HG02870 (cell line): ENCODE results near the gene SLC26A1.

Experiments used
- ATAC-seq: cut with Tn5 transposase; IDR thresholded peaks from one replicate; pipeline ENCODE4 v1.9.1; 2021; ENCODE audit warnings: mild to moderate bottlenecking, moderate library complexity; ENCODE audit not compliant: unreplicated experiment

Gene SLC26A1

GRCh38 chr4:966266-967112 is 26.7 kb downstream of the SLC26A1 start:
- ATAC-seq, result no peak

- no peak for ATAC-seq
These were observed 27.5 kb downstream of the SLC26A1 start for GRCh38 chr4:965766-966134.

- ATAC-seq, result no peak
These were observed 28.0 kb downstream of the SLC26A1 start for GRCh38 chr4:965048-965765.

- ATAC-seq, result no peak
These were observed 28.7 kb downstream of the SLC26A1 start for GRCh38 chr4:964346-965025.

- ATAC-seq, result no peak
These were observed 29.7 kb downstream of the SLC26A1 start for GRCh38 chr4:963276-964225.

GRCh38 chr4:962231-963208 is 30.7 kb downstream of the SLC26A1 start:
- no peak for ATAC-seq

- ATAC-seq, result no peak
These were observed 31.6 kb downstream of the SLC26A1 start for GRCh38 chr4:961351-962230.

- no peak for ATAC-seq
These were observed 32.4 kb downstream of the SLC26A1 start for GRCh38 chr4:960636-961350.

GRCh38 chr4:960140-960635 is 33.0 kb downstream of the SLC26A1 start:
- no peak for ATAC-seq

GRCh38 chr4:959338-960139 is 33.7 kb downstream of the SLC26A1 start:
- no peak for ATAC-seq

GRCh38 chr4:958696-959337 is 34.4 kb downstream of the SLC26A1 start:
- no peak for ATAC-seq

- no peak for ATAC-seq
These were observed 34.9 kb downstream of the SLC26A1 start for GRCh38 chr4:958314-958665.

GRCh38 chr4:957581-958313 is 35.5 kb downstream of the SLC26A1 start:
- no peak for ATAC-seq

- no peak for ATAC-seq
These were observed 36.0 kb downstream of the SLC26A1 start for GRCh38 chr4:957231-957580.

GRCh38 chr4:956531-957230 is 36.5 kb downstream of the SLC26A1 start:
- no peak for ATAC-seq
